ENCODE data around the gene AGRN.

DNA sequence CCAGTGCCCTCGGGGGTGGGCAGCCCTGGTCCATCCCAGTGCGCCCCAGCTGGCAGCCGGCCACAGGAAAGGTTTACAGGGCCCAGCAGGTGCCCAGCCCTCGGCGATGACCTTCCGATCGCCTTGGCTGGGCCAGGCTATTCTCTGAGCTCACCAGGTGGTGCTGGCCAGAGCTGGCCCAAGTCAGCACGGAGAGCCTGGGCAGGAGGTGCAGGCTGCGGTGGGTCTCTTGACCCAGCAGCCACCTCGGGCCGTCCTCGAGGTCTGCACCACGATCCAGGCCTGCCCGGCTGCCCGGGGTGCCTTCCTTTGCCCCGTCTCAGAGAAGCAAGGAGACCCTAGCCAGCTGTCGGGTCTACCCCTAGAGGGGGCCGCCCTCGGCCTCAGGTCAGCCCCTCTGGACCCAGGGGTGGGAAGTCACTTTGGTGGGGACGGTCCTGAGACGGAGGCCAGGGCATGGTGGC lies 38.4 kb upstream of the AGRN start:
- TF ChIP-seq EZH2 (optimal IDR thresholded peaks at IDR 0.05; ENCODE audit: low read depth, low read length) (no peak), CTCF (IDR thresholded peaks at IDR 0.05; ENCODE audit: low read length) (no peak), EZH2phosphoT487 (IDR thresholded peaks at IDR 0.05; ENCODE audit: low read length) (no peak)

Data from MM.1S (cell line).